CD14-positive monocyte (primary cell): ENCODE results near the gene SH3RF3. TPM values are rescaled to one million over a fixed set of nuclear protein-coding genes. Genes with fewer than 3 reads are reported as not detected.
A peak's percentile ranks its signal among the peaks of the same experiment; 100 is the strongest.

ENCODE experiments used
- DNase-seq, 3 donors: peaks; one replicate each; pipeline ENCODE4 v3.0.0-alpha.2; 2011 to 2022
- H2AFZ ChIP-seq: 2 replicates; pipeline ENCODE4 v1.6.0; 2012; ENCODE audit warnings: mild to moderate bottlenecking, low read depth, low read length, inconsistent platforms; ENCODE audit not compliant: insufficient read depth, poor library complexity, severe bottlenecking
- H3K27ac ChIP-seq, 2 donors: 1 replicate in 1 of 2; 2 replicates in 1 of 2; pipeline ENCODE4 v1.5.1; 2012 to 2013; ENCODE audit warnings: low read length in 2 of 2, control low read depth in 1 of 2, inconsistent platforms in 1 of 2, low read depth in 1 of 2, mild to moderate bottlenecking in 1 of 2
- H3K27me3 ChIP-seq, 2 donors: one replicate each; pipeline versions ENCODE4 v1.6.0 to v1.6.1; 2011 to 2013; ENCODE audit warnings: low read length in 2 of 2; ENCODE audit not compliant: control insufficient read depth in 2 of 2, insufficient read depth in 2 of 2
- H3K36me3 ChIP-seq, 2 donors: replicated peaks in 1 of 2; 1 replicate in 1 of 2; 2 replicates in 1 of 2; pipeline versions ENCODE4 v1.5.1 to v1.6.1; 2012 to 2013; ENCODE audit warnings: low read length in 2 of 2, control low read depth in 1 of 2, inconsistent platforms in 1 of 2, mild to moderate bottlenecking in 1 of 2; ENCODE audit not compliant: insufficient read depth in 2 of 2, control insufficient read depth in 1 of 2
- H3K4me1 ChIP-seq, 2 donors: 1 replicate in 1 of 2; 2 replicates in 1 of 2; pipeline versions ENCODE4 v1.5.1 to v1.6.1; 2012 to 2013; ENCODE audit warnings: low read length in 2 of 2, control low read depth in 1 of 2, inconsistent platforms in 1 of 2, mild to moderate bottlenecking in 1 of 2, moderate library complexity in 1 of 2; ENCODE audit not compliant: insufficient read depth in 2 of 2, control insufficient read depth in 1 of 2
- H3K4me2 ChIP-seq: replicated peaks from 2 replicates; pipeline ENCODE3; 2012; ENCODE audit warnings: low read length, moderate library complexity, mild to moderate bottlenecking; ENCODE audit not compliant: poor library complexity, severe bottlenecking; ENCODE audit errors: extremely low read depth
- H3K4me3 ChIP-seq, 3 experiments: fragments of 200-600 bp in 1 of 3; sonication (generic) in 1 of 3; replicated peaks in 1 of 3; 1 replicate in 2 of 3; 2 replicates in 1 of 3; pipeline ENCODE4 v1.5.1; 2011 to 2013; ENCODE audit warnings: low read length in 3 of 3, mild to moderate bottlenecking in 3 of 3, control low read depth in 2 of 3, low read depth in 2 of 3, inconsistent platforms in 1 of 3, moderate library complexity in 1 of 3
- H3K79me2 ChIP-seq: 2 replicates; pipeline ENCODE4 v1.6.0; 2012; ENCODE audit warnings: mild to moderate bottlenecking, control low read depth, inconsistent platforms, low read length, moderate library complexity; ENCODE audit not compliant: insufficient read depth
- H3K9ac ChIP-seq: 2 replicates; pipeline ENCODE4 v1.6.0; 2017; ENCODE audit warnings: low read length, mild to moderate bottlenecking; ENCODE audit not compliant: insufficient read depth, poor library complexity, severe bottlenecking
- H3K9me3 ChIP-seq, 2 donors: replicated peaks in 1 of 2; 1 replicate in 1 of 2; 2 replicates in 1 of 2; pipeline versions ENCODE4 v1.5.1 to v1.6.1; 2012 to 2013; ENCODE audit warnings: low read length in 2 of 2, control low read depth in 1 of 2; ENCODE audit not compliant: control insufficient read depth in 1 of 2, insufficient read depth in 1 of 2
- H4K20me1 ChIP-seq: 2 replicates; pipeline ENCODE4 v1.6.0; 2012; ENCODE audit warnings: mild to moderate bottlenecking, low read length, control low read depth, moderate library complexity; ENCODE audit not compliant: insufficient read depth
- H3K27ac Mint-ChIP-seq, 7 donors: one replicate each; pipeline ENCODE4 v1.8.0; 2020; ENCODE audit warnings: mild to moderate bottlenecking in 7 of 7, mixed read lengths in 7 of 7, moderate library complexity in 6 of 7, inconsistent platforms in 2 of 7
- H3K27me3 Mint-ChIP-seq, 3 donors: one replicate each; pipeline ENCODE4 v1.8.0; 2021 to 2022; ENCODE audit warnings: low read depth in 3 of 3, mild to moderate bottlenecking in 3 of 3, mixed read lengths in 3 of 3, moderate library complexity in 3 of 3, inconsistent platforms in 1 of 3
- H3K36me3 Mint-ChIP-seq, 2 donors: one replicate each; pipeline ENCODE4 v1.8.0; 2020; ENCODE audit warnings: mixed read lengths in 2 of 2, inconsistent platforms in 1 of 2, mild to moderate bottlenecking in 1 of 2
- H3K4me1 Mint-ChIP-seq: one replicate; pipeline ENCODE4 v1.8.0; 2020; ENCODE audit warnings: mild to moderate bottlenecking, mixed read lengths
- H3K4me3 Mint-ChIP-seq, 2 donors: one replicate each; pipeline ENCODE4 v1.8.0; 2020; ENCODE audit warnings: mild to moderate bottlenecking in 2 of 2, mixed read lengths in 2 of 2, moderate library complexity in 1 of 2
- H3K9me3 Mint-ChIP-seq, 7 donors: one replicate each; pipeline ENCODE4 v1.8.0; 2020 to 2022; ENCODE audit warnings: mixed read lengths in 7 of 7, mild to moderate bottlenecking in 6 of 7, moderate library complexity in 6 of 7, inconsistent platforms in 2 of 7
- WGBS: methylation state at CpG from one replicate; pipeline ENCODE4 v1.1.5; 2013; ENCODE audit warnings: missing lambda C conversion rate; ENCODE audit not compliant: insufficient coverage; 5-methylcytosine and 5-hydroxymethylcytosine counted together
- intact Hi-C, 2 donors: fragments of 100-400 bp; cut with micrococcal nuclease; formaldehyde crosslinking; loops; one replicate each; pipeline versions ENCODE4 v1.15.0 to v1.15.1; 2023
- polyA plus RNA-seq, 3 donors: library from polyadenylated mRNA; depleted of rRNA in 1 of 3; unstranded in 2 of 3; stranded (reverse) in 1 of 3; fragments of 300-500 nt in 2 of 3; fragments of >200 nt in 1 of 3; fragmentation: Illumina TruSeq in 2 of 3; gene quantifications; 1 replicate in 2 of 3; 2 replicates in 1 of 3; pipeline ENCODE4 v1.2.3, GENCODE V29; 2012 to 2021
- TF ChIP-seq, protein P1 (sequence below): fragments of 200-600 bp; IDR thresholded peaks from one replicate; pipeline ENCODE4 v1.8.0; 2022; ENCODE audit warnings: antibody characterized with exemption, mild to moderate bottlenecking

The SH3RF3 gene
- polyA plus RNA-seq, 3 donors: 0.25 to 0.75 (median 0.34) TPM

GRCh38 chr2:109347626-109348025, 218.6 kb downstream of the SH3RF3 start:
- peaks cover 0 to 2% (median 0%) of the 10 kb centered on the region in 7 donors for H3K9me3 Mint-ChIP-seq
- Histone ChIP-seq H3K9me3 (no peaks in the 10 kb centered on the region), H3K9ac (no peak overlapping the region), H3K36me3 (no peaks in the 10 kb centered on the region), H3K4me1 (peaks cover 6 to 7% of the 10 kb centered on the region in 2 donors), H3K27me3 (no peaks in the 10 kb centered on the region), H3K79me2 (no peaks in the 10 kb centered on the region), H3K27ac (no peak overlapping the region), H2AFZ (no peak overlapping the region), H3K4me2 (no peak overlapping the region), H3K4me3 (no peak overlapping the region), H4K20me1 (no peaks in the 10 kb centered on the region)
- intact Hi-C loops: no loop called here
- H3K27ac Mint-ChIP-seq: peak overlapping the region in 1 of 7 donors; percentile 44
- WGBS: 84% methylated on average over 7 of the region's 13 CpGs
- no peaks in the 10 kb centered on the region for H3K36me3 Mint-ChIP-seq
- H3K4me1 Mint-ChIP-seq: peaks cover 29% of the 10 kb centered on the region
- TF ChIP-seq, protein P1, sequence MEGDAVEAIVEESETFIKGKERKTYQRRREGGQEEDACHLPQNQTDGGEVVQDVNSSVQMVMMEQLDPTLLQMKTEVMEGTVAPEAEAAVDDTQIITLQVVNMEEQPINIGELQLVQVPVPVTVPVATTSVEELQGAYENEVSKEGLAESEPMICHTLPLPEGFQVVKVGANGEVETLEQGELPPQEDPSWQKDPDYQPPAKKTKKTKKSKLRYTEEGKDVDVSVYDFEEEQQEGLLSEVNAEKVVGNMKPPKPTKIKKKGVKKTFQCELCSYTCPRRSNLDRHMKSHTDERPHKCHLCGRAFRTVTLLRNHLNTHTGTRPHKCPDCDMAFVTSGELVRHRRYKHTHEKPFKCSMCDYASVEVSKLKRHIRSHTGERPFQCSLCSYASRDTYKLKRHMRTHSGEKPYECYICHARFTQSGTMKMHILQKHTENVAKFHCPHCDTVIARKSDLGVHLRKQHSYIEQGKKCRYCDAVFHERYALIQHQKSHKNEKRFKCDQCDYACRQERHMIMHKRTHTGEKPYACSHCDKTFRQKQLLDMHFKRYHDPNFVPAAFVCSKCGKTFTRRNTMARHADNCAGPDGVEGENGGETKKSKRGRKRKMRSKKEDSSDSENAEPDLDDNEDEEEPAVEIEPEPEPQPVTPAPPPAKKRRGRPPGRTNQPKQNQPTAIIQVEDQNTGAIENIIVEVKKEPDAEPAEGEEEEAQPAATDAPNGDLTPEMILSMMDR: no peak
- no peak for DNase-seq
- H3K4me3 Mint-ChIP-seq: no peak overlapping the region
- H3K27me3 Mint-ChIP-seq: peaks cover 7 to 19% (median 15%) of the 10 kb centered on the region in 3 donors

DNA sequence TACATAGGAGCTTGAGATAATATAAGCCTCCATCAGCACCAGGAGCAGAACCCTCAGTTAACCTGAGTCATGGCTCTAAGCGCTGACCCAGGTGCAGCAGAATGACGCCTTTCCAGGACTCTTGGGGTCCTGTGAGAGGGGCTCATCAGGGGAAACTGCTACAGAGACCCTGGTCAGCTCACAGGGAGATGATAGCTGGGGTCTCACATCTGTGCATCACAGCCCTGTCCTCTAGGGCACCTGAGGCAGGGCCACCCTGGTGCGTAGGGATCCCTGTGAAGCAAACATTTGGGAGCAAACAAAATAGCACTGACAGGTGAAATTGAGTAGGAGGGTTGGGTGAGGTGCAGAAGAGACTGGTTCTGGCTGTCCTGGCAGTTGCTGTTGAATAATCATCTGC, 219.2 kb downstream of the SH3RF3 start:
- DNase-seq: no peak
- H4K20me1 ChIP-seq: no peaks in the 10 kb centered on the region
- H3K27ac ChIP-seq: no peak overlapping the region
- no peak overlapping the region for H3K27ac Mint-ChIP-seq
- intact Hi-C loops: no loop called here
- H3K4me3 Mint-ChIP-seq: peak overlapping the region in 1 of 2 donors; percentile 11
- H3K79me2 ChIP-seq: no peaks in the 10 kb centered on the region
- H3K9me3 ChIP-seq: no peaks in the 10 kb centered on the region
- no peaks in the 10 kb centered on the region for H3K36me3 Mint-ChIP-seq
- no peak overlapping the region for H3K4me3 ChIP-seq
- no peak overlapping the region for H3K4me2 ChIP-seq
- H3K27me3 Mint-ChIP-seq: peaks cover 7 to 19% (median 15%) of the 10 kb centered on the region in 3 donors
- WGBS: 83% methylated on average over 3 of the region's 3 CpGs
- H3K4me1 ChIP-seq: peaks cover 6 to 7% of the 10 kb centered on the region in 2 donors
- H3K36me3 ChIP-seq: no peaks in the 10 kb centered on the region
- no peak overlapping the region for H3K9ac ChIP-seq
- H3K9me3 Mint-ChIP-seq: peaks cover 0 to 2% (median 0%) of the 10 kb centered on the region in 7 donors
- peaks cover 29% of the 10 kb centered on the region for H3K4me1 Mint-ChIP-seq
- no peaks in the 10 kb centered on the region for H3K27me3 ChIP-seq
- TF ChIP-seq, protein P1: no peak
- no peak overlapping the region for H2AFZ ChIP-seq
